H1 (cell line): Measurements from ENCODE around the gene PRICKLE2. TPM values are rescaled to one million over a fixed set of nuclear protein-coding genes. Genes with fewer than 3 reads are reported as not detected.

Source experiments
- CTCF ChIA-PET: fragments of 300-600 bp; sonication (Branson Sonifier 250); formaldehyde crosslinking; loops from one replicate; lab custom pipeline; 2021; ENCODE audit not compliant: partially characterized antibody; lab: Charles Lee
- POLR2A ChIA-PET: fragments of 300-600 bp; sonication (Branson Sonifier 250); formaldehyde crosslinking; loops from one replicate; lab custom pipeline; 2021; ENCODE audit warnings: inconsistent platforms; ENCODE audit not compliant: partially characterized antibody; lab: Charles Lee
- DNase-seq, 2 experiments: peaks; one replicate each; pipeline versions ENCODE4 v3.0.0 to v3.0.0-alpha.2; 2010 to 2022; ENCODE audit warnings: low spot score in 2 of 2, low read depth in 1 of 2, mixed read lengths in 1 of 2
- FAIRE-seq: peaks from 2 replicates; lab custom pipeline; 2011; peaks lifted over from hg19 to GRCh38; lab: Jason Lieb, UNC
- H2AFZ ChIP-seq: 2 replicates; pipeline ENCODE4 v1.8.1; 2012; ENCODE audit warnings: low read length, inconsistent platforms
- H2AK5ac ChIP-seq: 2 replicates; pipeline ENCODE4 v1.6.1; 2013; ENCODE audit warnings: low read depth, low read length
- H2BK120ac ChIP-seq: replicated peaks from 2 replicates; pipeline ENCODE3; 2013; ENCODE audit warnings: low read depth, low read length, inconsistent platforms
- H2BK12ac ChIP-seq: 2 replicates; pipeline ENCODE4 v1.6.1; 2013; ENCODE audit warnings: low read depth, low read length
- H2BK15ac ChIP-seq: 2 replicates; pipeline ENCODE4 v1.6.1; 2013; ENCODE audit warnings: low read length
- H2BK20ac ChIP-seq: 2 replicates; pipeline ENCODE4 v1.6.1; 2013; ENCODE audit warnings: low read length
- H2BK5ac ChIP-seq: 2 replicates; pipeline ENCODE4 v1.6.1; 2013; ENCODE audit warnings: low read depth, low read length
- H3K14ac ChIP-seq: 2 replicates; pipeline ENCODE4 v1.6.1; 2013; ENCODE audit warnings: inconsistent platforms; ENCODE audit not compliant: insufficient read length
- H3K18ac ChIP-seq: 2 replicates; pipeline ENCODE4 v1.6.1; 2013; ENCODE audit warnings: low read length; ENCODE audit errors: extremely low read depth
- H3K23ac ChIP-seq: 2 replicates; pipeline ENCODE4 v1.6.1; 2013; ENCODE audit warnings: inconsistent platforms; ENCODE audit not compliant: insufficient read length
- H3K23me2 ChIP-seq: 2 replicates; pipeline ENCODE4 v1.6.1; 2013; ENCODE audit warnings: low read depth, low read length
- H3K27ac ChIP-seq: 2 replicates; pipeline ENCODE4 v1.6.1; 2011; ENCODE audit warnings: low read depth, low read length, inconsistent platforms
- H3K27me3 ChIP-seq, 4 experiments: replicated peaks in 1 of 4; 1 replicate in 1 of 4; 2 replicates in 3 of 4; pipeline versions ENCODE4 v1.6.1 to v1.8.1; 2011 to 2013; ENCODE audit warnings: low read length in 3 of 4, mild to moderate bottlenecking in 3 of 4, inconsistent platforms in 2 of 4, mixed read lengths in 2 of 4, moderate library complexity in 1 of 4; ENCODE audit not compliant: control insufficient read depth in 3 of 4, insufficient read depth in 3 of 4; ENCODE audit errors: extremely low read depth in 1 of 4
- H3K36me3 ChIP-seq, 4 experiments: 2 replicates each; pipeline versions ENCODE4 v1.6.1 to v1.8.1; 2011 to 2013; ENCODE audit warnings: mild to moderate bottlenecking in 4 of 4, low read length in 3 of 4, moderate library complexity in 2 of 4, control low read depth in 1 of 4, inconsistent platforms in 1 of 4; ENCODE audit not compliant: insufficient read depth in 4 of 4, control insufficient read depth in 2 of 4
- H3K4ac ChIP-seq: replicated peaks from 2 replicates; pipeline ENCODE3; 2013; ENCODE audit warnings: low read length, low read depth, mixed read lengths, inconsistent platforms; ENCODE audit not compliant: insufficient read length
- H3K4me1 ChIP-seq, 4 experiments: replicated peaks in 1 of 4; 1 replicate in 1 of 4; 2 replicates in 3 of 4; pipeline versions ENCODE4 v1.6.1 to v1.8.1; 2011 to 2013; ENCODE audit warnings: low read length in 3 of 4, inconsistent platforms in 2 of 4, mixed read lengths in 1 of 4; ENCODE audit not compliant: insufficient read depth in 4 of 4, control insufficient read depth in 3 of 4
- H3K4me2 ChIP-seq, 2 experiments: 2 replicates each; pipeline versions ENCODE4 v1.6.1 to v1.8.1; 2011 to 2013; ENCODE audit warnings: low read depth in 2 of 2, low read length in 2 of 2, control low read depth in 1 of 2, inconsistent platforms in 1 of 2, mild to moderate bottlenecking in 1 of 2; ENCODE audit not compliant: insufficient read depth in 1 of 2
- H3K4me3 ChIP-seq, 4 experiments: fragments of 200-600, 300-600 bp in 1 of 4; sonication (generic), shearing (Covaris generic), sonication (Bioruptor Twin) in 1 of 4; 2 replicates each; pipeline versions ENCODE4 v1.5.1 to v1.8.1; 2011 to 2016; ENCODE audit warnings: low read length in 4 of 4, low read depth in 3 of 4, control low read depth in 2 of 4, inconsistent platforms in 2 of 4, mild to moderate bottlenecking in 2 of 4, mixed read lengths in 1 of 4, moderate library complexity in 1 of 4; ENCODE audit not compliant: insufficient read depth in 2 of 4; ENCODE audit errors: extremely low read depth in 1 of 4
- H3K56ac ChIP-seq: replicated peaks from 2 replicates; pipeline ENCODE3; 2013; ENCODE audit warnings: low read depth, mild to moderate bottlenecking, mixed read lengths, low read length, inconsistent platforms; ENCODE audit not compliant: insufficient read length
- H3K79me1 ChIP-seq: 2 replicates; pipeline ENCODE4 v1.6.1; 2013; ENCODE audit warnings: low read depth, low read length, control low read depth
- H3K79me2 ChIP-seq, 2 experiments: 2 replicates each; pipeline versions ENCODE4 v1.6.1 to v1.8.1; 2012 to 2013; ENCODE audit warnings: low read length in 2 of 2, mild to moderate bottlenecking in 2 of 2, inconsistent platforms in 1 of 2; ENCODE audit not compliant: insufficient read depth in 2 of 2, control insufficient read depth in 1 of 2
- H3K9ac ChIP-seq, 4 experiments: replicated peaks in 1 of 4; 1 replicate in 1 of 4; 2 replicates in 3 of 4; pipeline versions ENCODE4 v1.6.1 to v1.8.1; 2011 to 2013; ENCODE audit warnings: low read depth in 3 of 4, low read length in 3 of 4, control low read depth in 2 of 4, mild to moderate bottlenecking in 2 of 4, moderate library complexity in 2 of 4, inconsistent platforms in 1 of 4; ENCODE audit errors: extremely low read depth in 1 of 4
- H3K9me3 ChIP-seq, 2 experiments: 2 replicates each; pipeline versions ENCODE4 v1.6.1 to v1.8.1; 2012 to 2013; ENCODE audit warnings: mild to moderate bottlenecking in 2 of 2, moderate library complexity in 2 of 2, control low read depth in 1 of 2, inconsistent platforms in 1 of 2, low read depth in 1 of 2, low read length in 1 of 2, mixed read lengths in 1 of 2; ENCODE audit not compliant: insufficient read depth in 2 of 2
- H4K20me1 ChIP-seq, 2 experiments: replicated peaks in 1 of 2; 2 replicates each; pipeline versions ENCODE3 to v1.8.1; 2011 to 2013; ENCODE audit warnings: inconsistent platforms in 2 of 2, low read length in 2 of 2, mild to moderate bottlenecking in 1 of 2; ENCODE audit not compliant: insufficient read depth in 2 of 2, control insufficient read depth in 1 of 2
- H4K5ac ChIP-seq: 2 replicates; pipeline ENCODE4 v1.6.1; 2013; ENCODE audit warnings: low read length, low read depth, mixed read lengths, inconsistent platforms; ENCODE audit not compliant: insufficient read length
- H4K8ac ChIP-seq: 2 replicates; pipeline ENCODE4 v1.8.0; 2013; ENCODE audit warnings: mild to moderate bottlenecking, moderate library complexity, low read length, inconsistent platforms; ENCODE audit not compliant: insufficient read depth; ENCODE audit errors: extremely low read depth
- H4K91ac ChIP-seq: replicated peaks from 2 replicates; pipeline ENCODE3; 2013; ENCODE audit warnings: low read length, mixed read lengths, inconsistent platforms; ENCODE audit not compliant: insufficient read length
- BRCA1 ChIP-seq: IDR thresholded peaks from 2 replicates; pipeline ENCODE4 v1.6.1; 2012; ENCODE audit warnings: low read depth, low read length, improper control_type of control experiment
- CHD2 ChIP-seq: IDR thresholded peaks from 2 replicates; pipeline ENCODE4 v1.6.1; 2012; ENCODE audit warnings: low read length, improper control_type of control experiment
- CREB1 ChIP-seq: IDR thresholded peaks from 2 replicates; pipeline ENCODE4 v1.6.1; 2012; ENCODE audit warnings: inconsistent platforms
- EP300 ChIP-seq, 2 experiments: IDR thresholded peaks; 1 replicate in 1 of 2; 2 replicates in 1 of 2; pipeline ENCODE4 v1.6.1; 2011 to 2012; ENCODE audit warnings: low read depth in 2 of 2, low read length in 2 of 2, mild to moderate bottlenecking in 2 of 2, borderline replicate concordance in 1 of 2, inconsistent platforms in 1 of 2, moderate library complexity in 1 of 2
- EZH2 ChIP-seq: fragments of 200-600 bp; sonication (generic); IDR thresholded peaks from 2 replicates; pipeline ENCODE4 v1.7.1; 2012; ENCODE audit warnings: low read depth, mild to moderate bottlenecking, moderate library complexity, low read length, inconsistent platforms; ENCODE audit not compliant: severe bottlenecking
- HDAC2 ChIP-seq, 2 experiments: fragments of 300-600 bp in 1 of 2; sonication (generic) in 1 of 2; IDR thresholded peaks; 2 replicates each; pipeline ENCODE4 v1.6.1; 2011 to 2012; ENCODE audit warnings: low read depth in 2 of 2, low read length in 2 of 2, mild to moderate bottlenecking in 2 of 2, moderate library complexity in 2 of 2, borderline replicate concordance in 1 of 2, inconsistent platforms in 1 of 2
- HDAC6 ChIP-seq: IDR thresholded peaks from one replicate; pipeline ENCODE4 v1.7.1; 2012; ENCODE audit warnings: low read depth, mild to moderate bottlenecking, inconsistent platforms, low read length, moderate library complexity
- MAFK ChIP-seq: IDR thresholded peaks from 2 replicates; pipeline ENCODE4 v1.6.1; 2012; ENCODE audit warnings: low read depth, mild to moderate bottlenecking, improper control_type of control experiment, low read length
- SAP30 ChIP-seq: fragments of 300-600 bp; sonication (generic); IDR thresholded peaks from 2 replicates; pipeline ENCODE4 v1.7.1; 2012; ENCODE audit warnings: low read length, moderate library complexity, mild to moderate bottlenecking, inconsistent platforms; ENCODE audit not compliant: insufficient read depth, insufficient replicate concordance
- SIN3A ChIP-seq, 2 experiments: IDR thresholded peaks in 1 of 2; conservative IDR thresholded peaks in 1 of 2; 2 replicates each; pipeline ENCODE4 v1.6.1; 2011 to 2012; ENCODE audit warnings: low read length in 2 of 2, improper control_type of control experiment in 1 of 2, low read depth in 1 of 2, mild to moderate bottlenecking in 1 of 2
- USF2 ChIP-seq: IDR thresholded peaks from 2 replicates; pipeline ENCODE4 v1.6.1; 2011; ENCODE audit warnings: low read length, improper control_type of control experiment
- YY1 ChIP-seq: IDR thresholded peaks from 2 replicates; pipeline ENCODE4 v1.6.1; 2011; ENCODE audit warnings: low read depth, mild to moderate bottlenecking, low read length
- WGBS, 2 experiments: shearing (Covaris generic) in 1 of 2; methylation state at CpG; one replicate each; pipeline versions ENCODE4 v1.1.6 to v1.1.7; 2013 to 2015; ENCODE audit warnings: low lambda C conversion rate in 2 of 2, mixed read lengths in 2 of 2, inconsistent platforms in 1 of 2, low coverage in 1 of 2, missing lambda C conversion rate in 1 of 2; ENCODE audit not compliant: insufficient replicate concordance in 2 of 2, insufficient coverage in 1 of 2, insufficient read length in 1 of 2; ENCODE audit errors: extremely low coverage in 1 of 2, missing lambda C conversion rate in 1 of 2; 5-methylcytosine and 5-hydroxymethylcytosine counted together
- polyA plus RNA-seq, 7 experiments: library from polyadenylated mRNA; depleted of rRNA in 3 of 7; stranded (reverse) in 5 of 7; unstranded in 2 of 7; fragments of >200 nt in 5 of 7; fragments of 200-250 nt in 2 of 7; gene quantifications; 1 replicate in 5 of 7; 2 replicates in 1 of 7; 4 replicates in 1 of 7; pipeline versions ENCODE4 v1.2.1 to v1.2.3, GENCODE V29; 2011 to 2013; ENCODE audit warnings: missing spikeins in 2 of 7, mixed read lengths in 2 of 7
- total RNA-seq: library from RNA; stranded (reverse); fragmentation: NEBNext Ultra II Directional; extraction: Animal tissue kit (Norgen Biotek cat#: 25700); gene quantifications from 2 replicates; pipeline ENCODE4 v1.2.1, GENCODE V29; 2021

The PRICKLE2 gene
- total and polyA plus RNA-seq, 2 of the 8 experiments (the other 6 are each of a cell fraction or from before 2014, with no cell fraction given), result 2.9 to 8.0 TPM

GRCh38 chr3:64147211-64147610 is 78.1 kb downstream of the PRICKLE2 start:
- peaks cover 0 to 2% (median 0%) of the 10 kb centered on the region in 4 experiments; a peak in 1 of 8 replicates for H3K36me3 ChIP-seq
- H2BK20ac ChIP-seq, result no peak overlapping the region
- H3K14ac ChIP-seq, result no peak overlapping the region
- no peaks in the 10 kb centered on the region for H3K23me2 ChIP-seq
- H3K27me3 ChIP-seq, result no peaks in the 10 kb centered on the region
- no peaks in the 10 kb centered on the region for H4K20me1 ChIP-seq
- H4K8ac ChIP-seq, result no peak overlapping the region
- no peak overlapping the region for H3K9ac ChIP-seq
- H3K56ac ChIP-seq, result no peak overlapping the region
- no peak overlapping the region for H2BK15ac ChIP-seq
- H3K18ac ChIP-seq, result no peak overlapping the region
- H3K9me3 ChIP-seq, result no peaks in the 10 kb centered on the region
- no peak overlapping the region for H2BK5ac ChIP-seq
- H2BK120ac ChIP-seq, result no peak overlapping the region
- 92% methylated on average over 13 of the region's 13 CpGs; no CpG with 5 or more reads in 1 of the 2 experiments for WGBS, 2 experiments
- H3K79me1 ChIP-seq, result no peaks in the 10 kb centered on the region
- DNase-seq (no peak), FAIRE-seq (no peak)
- no peak overlapping the region for H3K4me3 ChIP-seq
- H3K27ac ChIP-seq, result no peak overlapping the region
- H3K4ac ChIP-seq, result no peak overlapping the region
- H4K5ac ChIP-seq, result no peak overlapping the region
- no peak overlapping the region for H2AK5ac ChIP-seq
- H4K91ac ChIP-seq, result no peak overlapping the region
- H2BK12ac ChIP-seq, result no peak overlapping the region
- H3K79me2 ChIP-seq, result no peaks in the 10 kb centered on the region
- H3K23ac ChIP-seq, result no peak overlapping the region
- ChIA-PET CTCF (interaction anchor here (1.0 to 1.5 kb wide), 3 partner anchors 124 to 337 kb away, joined by 3 to 4 read pairs (median 4); partner anchors contain the start of gene PSMD6), POLR2A (no interaction called here)
- H3K4me2 ChIP-seq, result no peak overlapping the region
- H2AFZ ChIP-seq, result no peak overlapping the region
- peaks cover 0 to 6% (median 0%) of the 10 kb centered on the region in 4 experiments; a peak in 5 of 7 replicates for H3K4me1 ChIP-seq
- no peak for TF ChIP-seq HDAC2 (IDR thresholded peaks at IDR 0.05; ENCODE audit: borderline replicate concordance in 1 of 2, low read depth in 2 of 2, low read length in 2 of 2)
- no peak for TF ChIP-seq MAFK
- no peak for TF ChIP-seq EP300 (IDR thresholded peaks at IDR 0.05; ENCODE audit: borderline replicate concordance in 1 of 2, low read depth in 2 of 2, low read length in 2 of 2)
- no peak for TF ChIP-seq CREB1
- TF ChIP-seq CHD2, result no peak
- no peak for TF ChIP-seq USF2
- TF ChIP-seq SAP30, result no peak
- no peak for TF ChIP-seq SIN3A (conservative IDR thresholded peaks at IDR 0.05 in 1 of 2, IDR thresholded peaks at IDR 0.05 in 1 of 2; ENCODE audit: low read depth in 1 of 2, low read length in 2 of 2)
- no peak for TF ChIP-seq EZH2
- no peak for TF ChIP-seq BRCA1
- TF ChIP-seq HDAC6, result no peak
- no peak for TF ChIP-seq YY1
